Bladder microvascular endothelial cell (primary cell): ENCODE results near the gene GSTO2. TPM values are rescaled to one million over a fixed set of nuclear protein-coding genes. Genes with fewer than 3 reads are reported as not detected.

Experiments
- total RNA-seq: library from RNA; depleted of rRNA; stranded (reverse); fragments of >200 nt; gene quantifications from 2 replicates; pipeline ENCODE4 v1.2.3, GENCODE V29; 2014

GSTO2 gene
- 0.31 and 0.32 TPM in 2 replicates for total RNA-seq

GRCh38 chr10:104268713-104269645, at the start of gene GSTO2:
Gene GSTO2, plus strand, starts transcription at chr10:104269184. Its CDS starts 5,732 bp downstream, at chr10:104274916.

GRCh38 chr10:104231784-104232612, 37.0 kb upstream of the GSTO2 start, which contains the start of gene CFAP43:
Gene CFAP43, minus strand, starts transcription at chr10:104232364. Its CDS starts 118 bp downstream, at chr10:104232246.

GRCh38 chr10:104254493-104255310, 14.3 kb upstream of the GSTO2 start, which contains the start of gene GSTO1:
Gene GSTO1, plus strand, starts transcription at chr10:104254892. Its CDS starts 37 bp downstream, at chr10:104254929.

GRCh38 chr10:104337985-104338735, 69.2 kb downstream of the GSTO2 start, which contains the start of gene ITPRIP:
Gene ITPRIP, minus strand, starts transcription at chr10:104338465. Its CDS starts 22,414 bp downstream, at chr10:104316051.

GRCh38 chr10:104353325-104354048, 84.5 kb downstream of the GSTO2 start, which contains the start of gene CFAP58:
Gene CFAP58, plus strand, starts transcription at chr10:104353833. Its CDS starts 65 bp downstream, at chr10:104353898.

Other genes with a start within 250 kb of the GSTO2 start
- 0.49 and 0.88 TPM in 2 replicates for gene COL17A1, start 183.3 kb upstream of the GSTO2 start, total RNA-seq
- gene SFR1, start 147.0 kb upstream of the GSTO2 start, total RNA-seq = 5.0 and 6.0 TPM in 2 replicates
- gene CFAP43, start 36.8 kb upstream of the GSTO2 start, total RNA-seq = under 0.01 TPM in 1 of 2 replicates, not detected in the other
- 101 and 151 TPM in 2 replicates for gene GSTO1, start 14.3 kb upstream of the GSTO2 start, total RNA-seq
- 10.8 and 26.9 TPM in 2 replicates for gene ITPRIP, start 69.3 kb downstream of the GSTO2 start, total RNA-seq
- gene CFAP58, start 84.6 kb downstream of the GSTO2 start, total RNA-seq = 0.65 and 0.69 TPM in 2 replicates